UCSD-AML1 (cell line): ENCODE data around the gene MSH4.

ENCODE experiments used
- DNase-seq: peaks from one replicate; lab custom pipeline; 2025; ENCODE audit not compliant: unreplicated experiment; lab: John Stamatoyannopoulos, UW

The MSH4 gene

GRCh38 chr1:75922698-75923097 is 126.0 kb downstream of the MSH4 start:
- DNase-seq: no peak

GRCh38 chr1:75932304-75932703 is 135.6 kb downstream of the MSH4 start, which contains the start of gene ASB17:
Gene ASB17, minus strand, starts transcription at chr1:75932404. Its CDS starts 113 bp downstream, at chr1:75932291.
- DNase-seq: no peak

- DNase-seq: no peak
These were observed 140.4 kb downstream of the MSH4 start for GRCh38 chr1:75937034-75937433.

- peak; percentile 22 for DNase-seq
These were observed 146.4 kb downstream of the MSH4 start for GRCh38 chr1:75943037-75943436.

GRCh38 chr1:75950176-75950575 is 153.5 kb downstream of the MSH4 start:
- no peak for DNase-seq

- DNase-seq: no peak
These were observed 155.3 kb downstream of the MSH4 start for GRCh38 chr1:75952016-75952415.

GRCh38 chr1:75953461-75953860 is 156.8 kb downstream of the MSH4 start:
- DNase-seq: no peak

GRCh38 chr1:75954586-75954985 is 157.9 kb downstream of the MSH4 start:
- no peak for DNase-seq
